ENCODE data around the gene ZNF764. TPM values are rescaled to one million over a fixed set of nuclear protein-coding genes. Genes with fewer than 3 reads are reported as not detected.
A peak's percentile ranks its signal among the peaks of the same experiment; 100 is the strongest.

ZNF764 gene
- total RNA-seq, 4 donors from 2014 or later: 4.7 to 8.3 (median 7.2) TPM

- Histone ChIP-seq H3K4me1 (peaks cover 18 to 48% (median 28%) of the 10 kb centered on the region in 3 donors), H3K36me3 (peaks cover 0 to 6% (median 0%) of the 10 kb centered on the region in 3 donors), H3K4me3 (no peak overlapping the region), H3K27ac (no peak overlapping the region), H3K9me3 (no peaks in the 10 kb centered on the region), H3K27me3 (no peaks in the 10 kb centered on the region)
- WGBS, 2 donors: 77 to 85% methylated on average over 4 of the region's 4 CpGs
- TF ChIP-seq CTCF (IDR thresholded peaks at IDR 0.05) (no peak), POLR2A (IDR thresholded peaks at IDR 0.05) (no peak)
- intact Hi-C loops (cut with DNase I): no loop called here
- no peak for DNase-seq
These were observed 8.4 kb upstream of the ZNF764 start for GRCh38 chr16:30566531-30566930.

GRCh38 chr16:30565984-30566383 lies 7.8 kb upstream of the ZNF764 start:
- H3K4me3 ChIP-seq: no peak overlapping the region
- no peak overlapping the region for H3K27ac ChIP-seq
- 57 to 73% methylated on average over 8 of the region's 8 CpGs for WGBS, 2 donors
- H3K27me3 ChIP-seq: no peaks in the 10 kb centered on the region
- peaks cover 15 to 50% (median 30%) of the 10 kb centered on the region in 3 donors for H3K4me1 ChIP-seq
- TF ChIP-seq POLR2A (IDR thresholded peaks at IDR 0.05) (no peak), CTCF (IDR thresholded peaks at IDR 0.05) (no peak)
- intact Hi-C loops (cut with DNase I): no loop called here
- DNase-seq: no peak
- peaks cover 0 to 6% (median 0%) of the 10 kb centered on the region in 3 donors for H3K36me3 ChIP-seq
- no peaks in the 10 kb centered on the region for H3K9me3 ChIP-seq

GRCh38 chr16:30565526-30565925 lies 7.4 kb upstream of the ZNF764 start:
- H3K27ac ChIP-seq: no peak overlapping the region
- H3K9me3 ChIP-seq: no peaks in the 10 kb centered on the region
- H3K36me3 ChIP-seq: peaks cover 0 to 6% (median 0%) of the 10 kb centered on the region in 3 donors
- 64 to 76% methylated on average over 6 to 7 of the region's 7 CpGs for WGBS, 2 donors
- intact Hi-C loops (cut with DNase I): no loop called here
- no peak for TF ChIP-seq POLR2A (IDR thresholded peaks at IDR 0.05)
- H3K27me3 ChIP-seq: no peaks in the 10 kb centered on the region
- no peak for DNase-seq
- peaks cover 10 to 48% (median 29%) of the 10 kb centered on the region in 3 donors for H3K4me1 ChIP-seq
- H3K4me3 ChIP-seq: no peak overlapping the region

- TF ChIP-seq POLR2A (IDR thresholded peaks at IDR 0.05): no peak
- no peak for TF ChIP-seq CTCF (IDR thresholded peaks at IDR 0.05)
- intact Hi-C loops (cut with DNase I): no loop called here
- H3K4me3 ChIP-seq: peak overlapping the region in 3 of 4 donors; percentile 45 to 61 (median 53)
- no peak for DNase-seq
- H3K4me1 ChIP-seq: peaks cover 9 to 30% (median 12%) of the 10 kb centered on the region in 3 donors
- peak overlapping the region in 3 of 4 donors; percentile 34 to 75 (median 67) for H3K27ac ChIP-seq
- 91 to 95% methylated on average over 10 to 14 of the region's 14 CpGs for WGBS, 2 donors
- no peaks in the 10 kb centered on the region for H3K36me3 ChIP-seq
- no peaks in the 10 kb centered on the region for H3K27me3 ChIP-seq
- H3K9me3 ChIP-seq: no peaks in the 10 kb centered on the region
These were observed 3.8 kb upstream of the ZNF764 start for GRCh38 chr16:30562021-30562420.

GRCh38 chr16:30561089-30561816 lies 3.1 kb upstream of the ZNF764 start:
- no peaks in the 10 kb centered on the region for H3K27me3 ChIP-seq
- H3K4me3 ChIP-seq: peak overlapping the region; percentile 28 to 61 (median 49)
- H3K27ac ChIP-seq: peak overlapping the region; percentile 34 to 75 (median 66)
- no peak for TF ChIP-seq POLR2A (IDR thresholded peaks at IDR 0.05)
- no peak for TF ChIP-seq CTCF (IDR thresholded peaks at IDR 0.05)
- H3K9me3 ChIP-seq: no peaks in the 10 kb centered on the region
- 11 to 43% methylated on average over 6 to 31 of the region's 46 CpGs for WGBS, 2 donors
- H3K36me3 ChIP-seq: peaks cover 0 to 1% (median 0%) of the 10 kb centered on the region in 3 donors
- intact Hi-C loops (cut with DNase I): no loop called here
- H3K4me1 ChIP-seq: peaks cover 16 to 36% (median 17%) of the 10 kb centered on the region in 3 donors
- no peak for DNase-seq

All from esophagus squamous epithelium (tissue), 5 donors.